ENCODE measurements around the gene GOLT1A.

DNA sequence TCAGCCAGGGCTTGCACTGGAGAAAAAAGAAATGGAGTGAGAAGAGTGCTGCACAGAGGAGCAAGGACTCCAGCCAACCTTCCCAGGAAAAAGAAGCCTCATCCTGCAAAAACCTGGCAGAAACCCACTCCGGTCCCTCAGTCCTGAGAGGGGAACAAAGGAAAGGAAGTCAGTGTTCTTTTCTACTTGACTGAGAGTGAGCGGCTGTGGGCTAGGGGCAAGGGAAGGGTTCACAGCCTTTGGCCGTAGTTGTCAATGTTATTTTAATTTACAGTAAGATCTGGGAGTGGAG lies 8.9 kb upstream of the GOLT1A start:
- TF ChIP-seq, protein P1, sequence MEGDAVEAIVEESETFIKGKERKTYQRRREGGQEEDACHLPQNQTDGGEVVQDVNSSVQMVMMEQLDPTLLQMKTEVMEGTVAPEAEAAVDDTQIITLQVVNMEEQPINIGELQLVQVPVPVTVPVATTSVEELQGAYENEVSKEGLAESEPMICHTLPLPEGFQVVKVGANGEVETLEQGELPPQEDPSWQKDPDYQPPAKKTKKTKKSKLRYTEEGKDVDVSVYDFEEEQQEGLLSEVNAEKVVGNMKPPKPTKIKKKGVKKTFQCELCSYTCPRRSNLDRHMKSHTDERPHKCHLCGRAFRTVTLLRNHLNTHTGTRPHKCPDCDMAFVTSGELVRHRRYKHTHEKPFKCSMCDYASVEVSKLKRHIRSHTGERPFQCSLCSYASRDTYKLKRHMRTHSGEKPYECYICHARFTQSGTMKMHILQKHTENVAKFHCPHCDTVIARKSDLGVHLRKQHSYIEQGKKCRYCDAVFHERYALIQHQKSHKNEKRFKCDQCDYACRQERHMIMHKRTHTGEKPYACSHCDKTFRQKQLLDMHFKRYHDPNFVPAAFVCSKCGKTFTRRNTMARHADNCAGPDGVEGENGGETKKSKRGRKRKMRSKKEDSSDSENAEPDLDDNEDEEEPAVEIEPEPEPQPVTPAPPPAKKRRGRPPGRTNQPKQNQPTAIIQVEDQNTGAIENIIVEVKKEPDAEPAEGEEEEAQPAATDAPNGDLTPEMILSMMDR (IDR thresholded peaks at IDR 0.05; ENCODE audit: low read length) = no peak
- no peak for TF ChIP-seq EZH2 (IDR thresholded peaks at IDR 0.05; ENCODE audit: borderline replicate concordance, low read length)
